IPS-18c (cell line): ENCODE measurements around the gene SLC37A1.

Experiments
- H3K4me3 ChIP-seq: 2 replicates; pipeline ENCODE4 v1.7.0; 2013; ENCODE audit warnings: low read depth, mild to moderate bottlenecking, low read length, moderate library complexity; ENCODE audit not compliant: insufficient read depth
- H3K9me3 ChIP-seq: one replicate; pipeline ENCODE4 v1.6.1; 2013; ENCODE audit warnings: mild to moderate bottlenecking, low read length, moderate library complexity; ENCODE audit not compliant: control insufficient read depth, insufficient read depth

The SLC37A1 gene

GRCh38 chr21:42545317-42545716 lies 31.7 kb downstream of the SLC37A1 start:
- H3K9me3 ChIP-seq, result no peaks in the 10 kb centered on the region
- H3K4me3 ChIP-seq, result no peak overlapping the region

GRCh38 chr21:42545745-42546144 lies 32.1 kb downstream of the SLC37A1 start:
- H3K9me3 ChIP-seq, result no peaks in the 10 kb centered on the region
- H3K4me3 ChIP-seq, result no peak overlapping the region

GRCh38 chr21:42546433-42546832 lies 32.8 kb downstream of the SLC37A1 start:
- H3K4me3 ChIP-seq, result no peak overlapping the region
- H3K9me3 ChIP-seq, result no peaks in the 10 kb centered on the region

- no peaks in the 10 kb centered on the region for H3K9me3 ChIP-seq
- H3K4me3 ChIP-seq, result no peak overlapping the region
Observed at GRCh38 chr21:42547001-42547905, 33.6 kb downstream of the SLC37A1 start.

GRCh38 chr21:42547906-42548365 lies 34.3 kb downstream of the SLC37A1 start:
- Histone ChIP-seq H3K4me3 (no peak overlapping the region), H3K9me3 (no peaks in the 10 kb centered on the region)

- Histone ChIP-seq H3K4me3 (no peak overlapping the region), H3K9me3 (no peaks in the 10 kb centered on the region)
Observed at GRCh38 chr21:42548687-42549406, 35.2 kb downstream of the SLC37A1 start.

GRCh38 chr21:42550817-42551216 lies 37.2 kb downstream of the SLC37A1 start:
- H3K9me3 ChIP-seq, result no peaks in the 10 kb centered on the region
- H3K4me3 ChIP-seq, result no peak overlapping the region

GRCh38 chr21:42552407-42553336 lies 39.0 kb downstream of the SLC37A1 start:
- H3K4me3 ChIP-seq, result no peak overlapping the region
- H3K9me3 ChIP-seq, result no peaks in the 10 kb centered on the region

- Histone ChIP-seq H3K9me3 (no peaks in the 10 kb centered on the region), H3K4me3 (no peak overlapping the region)
Observed at GRCh38 chr21:42553435-42553834, 39.8 kb downstream of the SLC37A1 start.

- Histone ChIP-seq H3K9me3 (no peaks in the 10 kb centered on the region), H3K4me3 (no peak overlapping the region)
Observed at GRCh38 chr21:42554251-42554961, 40.8 kb downstream of the SLC37A1 start.

GRCh38 chr21:42555756-42556438 lies 42.2 kb downstream of the SLC37A1 start:
- no peak overlapping the region for H3K4me3 ChIP-seq
- no peaks in the 10 kb centered on the region for H3K9me3 ChIP-seq

GRCh38 chr21:42556476-42556875 lies 42.8 kb downstream of the SLC37A1 start:
- H3K4me3 ChIP-seq, result no peak overlapping the region
- H3K9me3 ChIP-seq, result no peaks in the 10 kb centered on the region

GRCh38 chr21:42556960-42557359 lies 43.3 kb downstream of the SLC37A1 start:
- H3K4me3 ChIP-seq, result no peak overlapping the region
- H3K9me3 ChIP-seq, result no peaks in the 10 kb centered on the region

GRCh38 chr21:42557420-42557819 lies 43.8 kb downstream of the SLC37A1 start:
- no peaks in the 10 kb centered on the region for H3K9me3 ChIP-seq
- no peak overlapping the region for H3K4me3 ChIP-seq

GRCh38 chr21:42558368-42558767 lies 44.7 kb downstream of the SLC37A1 start:
- Histone ChIP-seq H3K4me3 (no peak overlapping the region), H3K9me3 (no peaks in the 10 kb centered on the region)

- H3K4me3 ChIP-seq, result no peak overlapping the region
- no peaks in the 10 kb centered on the region for H3K9me3 ChIP-seq
Observed at GRCh38 chr21:42558846-42559245, 45.2 kb downstream of the SLC37A1 start.
